Measurements from ENCODE around the gene IQSEC1. TPM values are rescaled to one million over a fixed set of nuclear protein-coding genes. Genes with fewer than 3 reads are reported as not detected.

The IQSEC1 gene
- total RNA-seq, 1 experiment from 2014 or later: 5.7 TPM

DNA sequence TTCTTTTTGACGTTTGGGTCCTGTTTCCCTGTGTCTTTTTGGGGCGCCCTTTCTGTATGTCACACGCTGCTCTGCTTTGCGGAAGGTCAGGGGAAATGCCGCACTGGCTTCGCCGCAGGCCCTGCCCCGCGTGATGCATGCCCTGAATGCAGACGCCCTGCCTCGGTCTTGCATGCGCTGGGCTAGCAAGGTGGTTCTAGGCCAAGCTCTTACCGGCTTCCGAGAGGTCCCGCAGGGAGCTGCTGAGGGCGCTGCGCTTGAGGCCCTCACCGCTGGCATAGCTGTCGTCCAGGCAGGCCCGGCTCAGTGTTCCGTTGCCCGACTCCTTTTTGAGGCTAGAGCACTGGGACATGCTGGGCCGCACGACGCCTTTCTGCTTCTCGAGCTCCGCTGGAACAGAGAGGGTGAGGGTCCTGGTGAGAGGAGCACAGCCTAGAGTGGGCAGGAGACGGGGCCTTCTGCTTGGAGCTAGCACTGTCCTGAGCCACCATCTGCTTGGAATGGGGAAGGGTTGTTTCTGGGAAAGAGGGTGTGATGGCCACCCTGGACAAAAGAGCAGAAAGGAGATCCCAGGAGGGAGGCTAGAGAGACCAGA is 165.0 kb downstream of the IQSEC1 start:
- no peak for DNase-seq (ENCODE audit: low spot score)

GRCh38 chr3:12907729-12908128 is 165.5 kb downstream of the IQSEC1 start:
- DNase-seq (ENCODE audit: low spot score): no peak

- DNase-seq (ENCODE audit: low spot score): no peak
These were observed 165.9 kb downstream of the IQSEC1 start for GRCh38 chr3:12907296-12907695.

DNA sequence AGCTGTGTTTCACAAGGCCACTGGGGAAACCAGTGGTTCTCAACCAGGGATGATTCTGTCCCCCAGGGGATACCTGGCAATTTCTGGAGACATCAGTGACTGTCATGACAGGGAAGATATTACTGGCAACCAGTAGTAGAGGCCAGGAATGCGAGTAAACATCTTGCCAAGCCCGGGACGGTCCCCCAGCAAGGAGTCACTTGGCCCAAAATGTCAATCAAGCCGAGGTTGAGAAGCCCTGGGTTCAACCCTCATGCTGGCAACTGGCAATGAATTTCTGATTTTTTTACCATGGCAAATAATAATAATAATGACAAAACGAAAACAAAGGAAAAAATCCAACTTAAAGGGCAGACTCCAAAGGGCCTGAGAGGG is 166.3 kb downstream of the IQSEC1 start:
- no peak for DNase-seq (ENCODE audit: low spot score)

DNA sequence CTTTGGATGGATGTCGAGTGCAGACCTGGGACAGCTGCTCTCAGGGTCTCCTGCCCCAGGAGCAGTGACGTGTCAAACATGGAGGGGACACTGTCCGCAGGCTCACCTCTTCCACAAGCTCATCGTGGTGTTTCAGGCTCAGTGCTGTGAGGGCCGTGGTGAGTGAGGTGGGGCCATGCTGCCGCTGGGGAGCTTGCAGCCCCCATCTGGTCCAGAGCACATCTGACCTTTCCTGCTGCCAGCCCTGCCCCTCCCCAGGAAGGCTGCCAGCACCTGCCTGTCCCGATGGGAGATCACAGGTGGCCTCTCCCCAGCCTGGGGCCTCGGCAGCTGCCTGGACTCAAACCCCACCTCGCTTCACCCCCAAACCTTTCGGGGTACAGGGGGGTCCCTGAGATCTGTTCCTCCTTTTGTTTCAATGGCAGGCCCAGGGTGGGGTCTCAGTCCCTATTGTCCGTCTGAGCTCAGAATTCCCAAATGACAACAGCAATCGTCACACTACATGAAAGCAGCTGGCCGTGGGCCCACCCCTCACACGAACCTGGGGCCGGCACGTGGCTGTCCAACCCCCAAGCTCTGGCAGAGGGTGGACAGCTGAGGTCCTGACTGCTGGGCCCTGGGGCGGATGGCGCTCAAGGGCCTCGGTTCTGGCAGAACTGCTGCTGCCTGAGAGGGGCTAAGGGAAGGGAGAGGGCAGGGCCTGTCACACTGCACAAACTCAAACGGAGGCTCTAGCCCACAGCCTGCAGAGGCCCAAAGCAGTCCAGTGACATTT is 166.9 kb downstream of the IQSEC1 start:
- DNase-seq (ENCODE audit: low spot score): no peak

- DNase-seq (ENCODE audit: low spot score): no peak
These were observed 167.7 kb downstream of the IQSEC1 start for GRCh38 chr3:12905316-12906071.

GRCh38 chr3:12904951-12905315 is 168.3 kb downstream of the IQSEC1 start:
- DNase-seq (ENCODE audit: low spot score): no peak

- no peak for DNase-seq (ENCODE audit: low spot score)
These were observed 169.3 kb downstream of the IQSEC1 start for GRCh38 chr3:12903881-12904280.

DNA sequence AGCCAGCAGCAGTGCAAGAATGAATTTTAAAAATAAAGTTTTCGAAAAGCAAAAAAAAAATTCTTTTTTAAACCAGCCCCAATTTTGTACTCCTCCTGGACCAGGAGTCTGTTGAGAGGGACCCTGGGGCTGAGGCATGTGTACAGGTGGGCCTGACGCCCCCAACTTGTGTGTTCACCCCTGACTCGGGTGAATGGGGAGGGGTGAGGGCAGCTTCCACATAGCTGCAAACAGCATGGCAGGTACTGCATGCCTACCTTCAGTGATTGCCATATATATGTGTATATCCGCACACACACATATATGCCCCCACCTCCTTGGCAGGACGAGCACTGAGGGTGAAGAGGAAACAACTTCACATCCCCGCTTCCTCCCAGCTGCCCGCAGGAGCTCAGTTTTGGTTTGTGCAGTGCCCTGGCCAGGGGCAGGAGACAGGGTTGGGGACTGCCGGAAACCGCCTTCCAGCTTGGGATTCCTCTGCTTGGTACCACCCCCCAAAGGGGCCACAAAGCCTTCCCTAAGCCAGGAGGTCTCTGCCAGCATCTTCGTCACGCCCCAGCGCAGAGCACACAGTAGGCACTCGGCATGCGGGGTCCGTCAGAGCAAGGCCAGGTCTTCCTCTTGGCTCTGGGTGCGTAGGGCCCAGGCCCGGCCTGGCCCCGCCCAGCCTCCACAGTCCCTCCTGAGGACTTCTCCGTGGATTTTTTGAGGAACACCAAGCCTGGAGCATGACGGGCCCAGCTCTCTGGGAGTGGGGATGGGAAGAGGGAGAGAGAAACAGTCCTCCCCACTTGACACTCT is 170.0 kb downstream of the IQSEC1 start:
- no peak for DNase-seq (ENCODE audit: low spot score)

- DNase-seq (ENCODE audit: low spot score): no peak
These were observed 170.8 kb downstream of the IQSEC1 start for GRCh38 chr3:12902181-12902999.

DNA sequence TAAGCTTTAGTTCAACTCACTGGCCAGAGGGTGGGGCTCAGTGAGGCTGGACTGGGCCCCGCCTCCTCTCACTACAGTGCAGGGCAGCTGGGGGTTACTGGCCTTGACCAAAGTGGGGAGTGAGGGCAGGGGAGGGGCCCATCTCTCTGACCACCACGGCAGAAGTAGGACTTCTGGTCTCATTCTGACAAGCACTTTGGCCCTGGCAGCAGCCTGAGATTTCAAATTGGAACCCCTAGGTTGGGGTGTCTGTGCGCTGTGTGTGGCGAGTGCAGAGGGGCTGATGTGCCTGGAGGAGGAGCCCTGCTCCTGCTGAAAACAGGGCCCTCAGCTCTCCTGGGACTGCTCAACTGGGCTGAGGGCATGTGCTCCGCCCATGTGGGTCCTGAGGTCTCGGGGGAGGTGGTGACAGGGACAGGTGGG is 171.6 kb downstream of the IQSEC1 start:
- no peak for DNase-seq (ENCODE audit: low spot score)

GRCh38 chr3:12900885-12901411 is 172.3 kb downstream of the IQSEC1 start:
- no peak for DNase-seq (ENCODE audit: low spot score)

- DNase-seq (ENCODE audit: low spot score): no peak
These were observed 174.1 kb downstream of the IQSEC1 start for GRCh38 chr3:12898965-12899755.

- DNase-seq (ENCODE audit: low spot score): no peak
These were observed 174.8 kb downstream of the IQSEC1 start for GRCh38 chr3:12898290-12898964.

DNA sequence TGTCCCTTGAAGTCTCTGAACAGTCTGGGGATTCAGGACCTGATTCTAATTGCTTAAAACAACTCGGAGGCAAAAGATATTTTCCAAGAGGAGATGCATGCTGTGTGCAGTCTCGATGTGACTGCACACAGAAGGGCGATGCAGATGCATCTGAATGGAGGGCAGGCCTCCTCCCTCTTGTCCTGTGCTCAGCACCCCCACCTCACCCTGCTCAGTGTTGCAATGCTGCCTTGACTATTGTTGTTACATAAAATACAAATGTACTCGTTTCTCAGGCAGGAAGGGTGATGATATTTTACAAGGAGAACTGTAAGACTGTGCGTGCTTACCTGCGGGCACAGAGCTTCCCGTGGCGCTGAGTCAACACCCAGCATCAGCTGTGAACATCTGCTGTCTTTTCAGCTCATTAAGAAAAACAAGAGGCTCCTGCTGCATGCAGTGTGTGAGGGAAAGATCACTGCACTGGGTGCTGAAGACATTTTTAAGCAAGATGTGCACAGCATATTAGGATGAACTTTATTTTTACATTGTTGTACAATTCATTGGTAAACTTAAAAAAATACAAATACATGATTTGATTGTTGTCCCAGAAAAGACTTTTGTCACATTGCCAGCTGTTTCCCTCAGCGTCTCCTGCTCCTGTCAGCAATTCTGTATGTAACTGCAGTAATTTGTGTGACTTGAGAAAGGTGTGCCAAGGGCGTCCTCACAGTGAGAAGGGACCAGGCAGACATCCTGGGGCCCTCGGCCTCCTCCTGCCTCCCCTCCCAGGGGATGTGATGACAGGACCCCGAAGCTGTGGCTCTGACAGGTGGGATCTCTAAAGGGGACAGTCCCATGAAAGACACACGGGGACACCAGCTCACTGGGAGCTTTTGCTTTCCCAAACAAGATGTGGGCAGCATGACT is 175.6 kb downstream of the IQSEC1 start:
- DNase-seq (ENCODE audit: low spot score): no peak

- DNase-seq (ENCODE audit: low spot score): no peak
These were observed 176.9 kb downstream of the IQSEC1 start for GRCh38 chr3:12896063-12896985.

DNA sequence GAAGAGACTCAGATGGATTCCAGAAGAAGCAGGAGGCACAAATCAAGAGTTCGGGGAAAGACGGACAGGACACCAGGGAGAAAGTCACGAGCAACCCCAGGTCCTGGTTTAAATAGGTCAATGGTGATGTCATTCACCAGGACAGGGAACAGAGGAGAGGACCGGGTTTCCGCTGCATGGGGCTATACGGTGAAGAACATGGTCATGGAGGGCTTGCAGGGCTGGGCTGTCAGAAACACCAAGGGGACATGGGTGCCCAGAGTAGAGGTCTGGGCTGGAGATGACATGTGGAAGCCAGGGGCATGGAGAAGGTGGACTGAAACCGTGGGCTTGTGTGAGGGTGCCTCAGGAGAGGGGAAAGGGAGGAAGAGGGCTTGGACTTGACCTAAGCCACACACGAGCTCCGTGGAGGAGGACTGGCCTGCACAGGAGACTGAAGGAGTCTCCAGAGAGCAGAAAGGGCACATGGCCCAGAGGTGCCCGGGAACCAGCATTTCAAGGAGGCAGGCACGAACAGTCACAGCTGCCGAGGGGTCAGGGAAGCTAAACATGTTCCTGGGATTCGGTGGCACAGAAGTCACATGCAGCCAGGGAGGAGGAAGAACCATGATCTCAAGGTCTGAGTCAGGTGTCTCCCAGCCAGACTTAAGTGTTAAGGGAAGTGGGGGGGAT is 177.7 kb downstream of the IQSEC1 start:
- DNase-seq (ENCODE audit: low spot score): no peak

Data from H4 (cell line).